Measurements from ENCODE around the gene ATP11C.

ATP11C gene

GRCh38 chrX:139802048-139802447 lies 130.8 kb downstream of the ATP11C start:
- DNase-seq = no peak

DNA sequence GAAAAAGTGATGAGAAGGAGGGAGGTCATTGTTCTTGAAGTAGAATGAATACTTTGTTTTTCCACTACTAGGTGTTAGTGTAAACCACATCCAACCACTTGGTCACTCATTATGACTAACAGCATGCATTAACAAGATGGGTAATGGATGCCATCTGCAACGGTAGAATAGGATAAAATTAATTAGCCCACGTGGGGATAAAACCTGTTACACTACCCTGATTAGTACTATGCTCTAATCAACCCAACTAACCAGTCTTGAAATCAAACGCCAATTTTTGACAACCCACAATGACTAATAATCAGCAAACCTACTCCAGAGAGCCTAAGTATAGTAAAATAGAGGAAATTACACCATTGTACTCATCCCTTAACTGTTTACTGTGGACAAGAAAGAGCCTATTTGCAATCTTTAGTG lies 131.4 kb downstream of the ATP11C start:
- no peak for DNase-seq

DNA sequence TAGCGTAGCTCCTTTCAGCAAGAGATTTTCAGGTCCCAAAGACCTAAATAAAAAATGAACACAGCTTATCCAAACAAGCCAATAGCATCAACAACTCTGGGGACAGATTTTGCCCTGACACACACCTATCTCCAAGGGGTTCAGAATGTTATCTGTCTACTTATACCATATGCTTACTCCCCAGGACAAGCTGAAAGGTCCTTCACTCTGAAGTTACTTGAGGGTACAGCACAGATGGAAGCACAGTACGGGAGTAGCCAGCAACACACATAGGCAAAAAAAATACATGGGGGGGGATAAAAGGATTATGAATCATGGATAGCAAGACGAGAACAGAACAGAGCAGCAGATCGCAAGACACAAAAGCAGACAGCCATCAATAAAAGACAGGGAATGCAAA lies 134.2 kb downstream of the ATP11C start:
- no peak for DNase-seq

DNA sequence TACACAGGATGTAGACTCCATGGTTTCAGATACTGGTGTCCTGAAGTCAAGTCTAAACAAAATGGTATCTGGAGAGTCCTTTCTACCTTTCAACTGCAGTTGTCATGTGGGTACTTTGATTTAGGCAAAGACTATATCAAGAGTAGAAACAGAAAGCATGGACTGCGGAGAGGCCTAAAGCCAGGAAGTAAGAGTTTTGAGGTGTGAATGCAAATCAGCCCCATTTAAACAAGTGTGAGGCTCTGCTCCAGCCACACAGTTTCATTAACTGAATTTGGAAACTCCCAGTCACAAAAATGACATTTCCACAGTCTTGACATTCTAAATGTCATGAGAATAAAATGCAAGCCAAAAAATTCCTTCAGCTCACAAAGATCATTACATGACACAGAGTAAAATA lies 137.7 kb downstream of the ATP11C start:
- DNase-seq = no peak

DNA sequence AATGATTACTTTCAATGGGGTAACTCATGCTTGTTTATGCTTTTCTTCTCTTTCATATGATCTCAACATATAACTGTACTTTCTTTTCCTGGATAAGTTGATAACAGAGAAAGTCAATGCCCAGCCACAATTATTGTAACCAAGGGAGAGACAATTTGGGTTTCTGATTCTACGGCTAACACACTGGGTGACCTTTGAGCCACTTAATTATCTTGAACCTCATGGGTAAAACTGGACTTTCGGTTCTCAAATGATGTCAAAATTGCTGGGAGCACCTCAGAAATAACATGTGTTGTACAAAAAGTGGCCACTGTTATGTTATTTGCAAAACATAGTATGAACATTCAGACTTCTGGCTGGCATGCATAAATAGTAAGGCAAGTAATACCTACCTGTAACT lies 145.3 kb downstream of the ATP11C start:
- no peak for DNase-seq

GRCh38 chrX:139784807-139785206 lies 148.0 kb downstream of the ATP11C start:
- no peak for DNase-seq

- no peak for DNase-seq
Measured at GRCh38 chrX:139783959-139784358, 148.9 kb downstream of the ATP11C start.

DNA sequence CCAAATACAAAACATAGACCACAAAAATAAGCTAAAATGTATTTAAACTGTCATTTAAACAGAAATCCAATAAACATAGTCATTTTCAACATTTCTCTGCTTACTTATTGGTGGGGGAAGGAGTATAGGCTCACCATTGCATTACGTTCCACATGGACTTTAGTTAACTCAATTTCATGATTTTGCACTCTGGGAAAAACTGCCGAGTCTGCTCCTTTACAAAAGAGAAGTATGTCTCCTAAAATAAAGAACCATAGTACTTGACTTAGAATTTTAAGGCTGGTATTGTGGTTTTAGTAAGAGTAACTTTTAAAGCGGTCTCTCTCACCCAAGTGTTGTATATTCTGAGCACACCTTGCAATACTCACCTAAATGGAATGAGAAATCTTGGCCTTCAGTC lies 149.8 kb downstream of the ATP11C start:
- no peak for DNase-seq

DNA sequence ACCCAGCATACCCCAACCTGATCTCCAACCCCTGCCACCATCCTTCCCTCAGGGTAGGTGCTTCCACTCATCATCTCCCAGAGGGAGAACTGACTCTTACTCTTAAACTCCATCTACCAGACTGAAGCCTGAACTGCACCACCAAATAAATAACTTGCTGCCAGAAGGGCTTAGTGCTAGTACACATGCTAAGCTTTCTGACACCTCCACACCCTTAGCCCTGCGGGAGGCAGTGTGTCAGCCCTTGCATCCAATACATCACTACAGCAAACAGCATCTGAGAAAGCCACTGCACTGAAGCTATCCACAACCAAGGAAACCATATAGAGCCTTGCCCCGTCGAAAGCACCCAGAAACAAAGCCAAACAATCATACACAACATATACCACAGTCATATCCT lies 156.3 kb downstream of the ATP11C start:
- DNase-seq = no peak

DNA sequence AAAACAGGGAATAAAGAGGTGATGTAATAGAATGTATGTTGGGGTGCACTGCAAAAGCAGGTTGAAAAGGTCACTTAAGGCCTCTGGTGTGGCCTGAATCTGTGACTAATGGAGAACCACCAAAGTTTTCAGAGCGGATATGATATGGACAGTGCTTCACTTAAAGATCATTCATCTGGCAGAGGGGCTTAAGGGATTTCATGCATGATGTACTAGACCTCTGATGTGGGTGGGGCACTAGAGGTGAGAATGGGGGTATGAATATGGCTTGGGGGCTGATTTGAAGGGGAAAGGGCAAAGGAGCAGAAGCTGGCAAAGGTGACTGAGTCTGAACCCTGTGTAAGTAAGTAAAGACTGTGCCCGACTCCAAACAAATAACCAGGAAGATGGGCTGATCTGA lies 162.5 kb downstream of the ATP11C start:
- DNase-seq = no peak

DNA sequence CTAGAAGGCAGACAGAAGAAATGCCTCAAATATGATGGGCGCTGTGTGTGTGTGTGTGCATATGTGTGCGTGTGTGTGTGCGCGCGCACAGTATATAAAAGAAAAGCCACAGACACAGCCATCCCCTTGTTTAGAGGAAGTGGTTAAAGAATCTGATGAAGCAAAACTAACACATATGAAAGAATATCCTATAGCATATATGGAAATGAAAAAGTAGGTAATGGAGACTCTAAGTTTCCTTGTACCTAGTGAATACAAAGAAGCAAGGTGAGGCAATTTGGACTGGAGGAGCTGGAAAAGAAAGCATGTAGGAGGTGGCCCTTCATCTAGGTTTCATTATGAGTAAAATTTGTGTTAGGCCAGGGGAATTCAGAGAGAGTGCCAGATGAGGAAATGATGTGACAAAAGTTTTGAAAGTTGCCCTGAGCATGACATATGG lies 166.3 kb downstream of the ATP11C start:
- DNase-seq = peak; percentile 39

GRCh38 chrX:139762400-139763183 lies 170.3 kb downstream of the ATP11C start:
- DNase-seq = no peak

DNA sequence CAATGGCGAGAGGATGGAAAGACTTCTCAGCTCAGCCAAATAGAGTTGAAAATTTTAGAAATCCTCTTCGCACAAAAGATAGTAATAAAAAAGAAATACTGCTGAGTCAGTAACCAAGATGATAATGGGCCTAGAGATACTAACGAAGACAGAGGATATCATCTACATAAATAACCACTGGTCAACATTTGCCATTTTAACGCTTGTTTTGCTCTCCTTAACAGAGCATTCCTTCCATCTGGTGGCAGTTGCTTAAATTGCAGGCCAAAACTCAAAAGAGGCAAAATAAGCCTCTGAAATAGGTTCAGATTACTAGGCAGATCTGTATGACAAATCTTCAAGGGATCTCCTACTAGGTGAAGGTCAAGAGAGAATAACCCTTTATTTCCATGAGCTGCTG lies 173.2 kb downstream of the ATP11C start:
- no peak for DNase-seq

DNA sequence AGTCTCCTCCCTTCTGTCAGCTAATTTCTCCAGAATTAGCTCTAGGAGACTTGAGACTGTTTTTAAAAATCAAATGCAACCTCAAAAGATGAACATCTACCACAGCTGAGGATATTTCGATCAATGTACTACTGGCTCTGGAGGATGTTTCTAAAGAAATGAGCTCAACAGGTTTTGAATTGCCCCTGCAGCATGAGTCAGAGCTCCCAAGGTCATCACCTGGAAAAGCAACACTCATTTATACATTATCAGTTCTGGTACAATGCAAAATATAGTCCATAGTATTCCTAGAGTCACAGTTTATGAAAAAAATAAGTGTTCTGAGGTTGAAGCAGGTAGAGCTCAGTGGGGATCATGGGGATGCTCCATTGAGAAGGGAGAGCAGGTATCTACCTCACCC lies 174.0 kb downstream of the ATP11C start:
- DNase-seq = no peak

DNA sequence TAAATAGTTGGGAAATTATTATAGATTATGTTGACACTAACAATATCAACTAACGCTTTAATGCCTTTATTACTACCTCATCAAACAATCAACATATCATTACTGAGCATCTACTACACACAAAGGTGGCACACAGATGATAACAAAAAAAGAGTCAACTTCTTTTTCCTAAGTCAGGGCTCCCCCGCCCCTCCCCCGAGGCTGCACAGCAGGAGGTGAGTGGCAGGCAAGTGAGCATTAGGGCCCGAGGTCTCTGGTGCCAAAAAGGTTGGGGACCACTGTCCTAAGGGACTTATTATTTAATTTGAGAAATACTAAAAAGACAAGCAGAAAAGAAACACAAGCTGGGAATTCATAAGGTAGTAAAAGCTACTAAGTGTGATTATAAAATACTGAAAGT lies 174.6 kb downstream of the ATP11C start:
- DNase-seq = no peak

- DNase-seq = no peak
Measured at GRCh38 chrX:139751053-139751452, 181.8 kb downstream of the ATP11C start.

DNA sequence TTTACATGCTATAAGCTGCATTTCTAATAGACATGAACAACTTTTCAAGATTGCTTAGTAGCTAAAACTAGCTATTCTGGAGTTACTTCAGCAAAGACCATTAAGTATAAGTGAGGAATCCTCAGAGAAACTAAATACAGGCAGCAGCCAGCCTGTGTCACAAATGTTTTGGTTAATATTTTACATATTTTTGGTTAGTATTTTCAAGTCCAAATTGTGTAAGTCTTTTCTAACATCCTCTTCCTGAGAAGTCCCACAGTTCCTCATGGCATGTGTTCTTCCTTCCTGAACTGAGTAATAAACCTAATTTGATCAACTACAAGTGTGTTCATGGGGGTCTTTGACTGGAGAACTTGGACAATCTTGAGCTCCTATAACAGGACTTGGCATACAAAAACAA lies 182.5 kb downstream of the ATP11C start:
- DNase-seq = no peak

GRCh38 chrX:139739138-139739537 lies 193.7 kb downstream of the ATP11C start:
- no peak for DNase-seq

GRCh38 chrX:139738581-139738980 lies 194.3 kb downstream of the ATP11C start:
- DNase-seq = no peak

DNA sequence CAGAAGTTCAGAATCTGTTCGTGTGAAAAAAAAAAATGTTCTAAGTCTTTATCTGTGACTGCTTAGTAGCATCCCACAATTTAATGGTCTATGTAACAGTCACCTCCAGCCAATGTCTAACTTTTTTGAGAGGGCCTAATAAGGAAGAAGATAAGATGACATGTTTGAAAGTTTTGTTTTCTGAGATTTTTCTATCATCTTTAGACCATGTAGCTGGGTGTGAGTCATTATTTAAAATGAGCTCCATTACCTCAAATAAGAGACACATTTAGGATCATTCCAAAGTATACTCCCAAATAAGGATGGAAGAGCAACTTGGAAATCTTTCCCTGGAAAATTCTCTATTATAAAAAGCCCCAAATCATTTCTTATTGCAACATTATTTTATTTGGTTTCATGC lies 196.7 kb downstream of the ATP11C start:
- DNase-seq = no peak

DNA sequence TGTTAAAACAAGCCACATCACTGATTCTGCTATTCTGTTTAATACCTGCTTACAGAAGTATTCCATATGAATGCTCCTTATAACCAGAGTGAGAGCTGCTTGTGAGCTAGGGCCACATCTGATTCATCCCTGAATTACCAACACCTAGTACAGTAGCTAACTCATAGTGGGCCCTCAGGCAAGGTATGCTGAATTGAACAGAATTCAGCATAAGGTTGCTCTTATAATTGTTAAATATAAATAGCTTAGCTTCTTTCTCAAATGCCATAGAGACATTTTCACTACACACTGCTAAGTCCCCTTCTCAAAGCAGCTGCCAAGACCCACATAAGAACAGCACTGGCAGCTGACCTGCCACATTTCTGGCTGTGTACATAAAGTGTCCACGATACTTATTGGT lies 197.9 kb downstream of the ATP11C start:
- DNase-seq = no peak

DNA sequence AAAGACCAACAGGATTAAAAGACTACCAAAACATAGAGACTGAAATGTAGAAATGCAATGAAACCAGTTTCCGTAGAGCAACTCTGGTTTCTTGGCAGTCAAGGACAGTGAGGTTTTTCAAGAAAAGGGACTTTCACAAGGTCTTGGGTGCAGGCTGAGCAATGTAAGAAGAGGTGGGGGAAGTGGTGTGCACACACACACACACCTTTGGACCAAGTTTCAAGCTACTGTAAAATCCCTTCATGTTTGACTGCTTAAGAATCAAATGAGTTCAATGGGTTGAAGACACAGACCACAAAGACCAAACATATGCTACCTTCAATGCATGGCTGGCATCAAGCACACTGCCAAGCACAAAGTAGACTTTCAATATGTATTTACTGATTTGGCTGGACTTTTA lies 207.1 kb downstream of the ATP11C start:
- DNase-seq = no peak

DNA sequence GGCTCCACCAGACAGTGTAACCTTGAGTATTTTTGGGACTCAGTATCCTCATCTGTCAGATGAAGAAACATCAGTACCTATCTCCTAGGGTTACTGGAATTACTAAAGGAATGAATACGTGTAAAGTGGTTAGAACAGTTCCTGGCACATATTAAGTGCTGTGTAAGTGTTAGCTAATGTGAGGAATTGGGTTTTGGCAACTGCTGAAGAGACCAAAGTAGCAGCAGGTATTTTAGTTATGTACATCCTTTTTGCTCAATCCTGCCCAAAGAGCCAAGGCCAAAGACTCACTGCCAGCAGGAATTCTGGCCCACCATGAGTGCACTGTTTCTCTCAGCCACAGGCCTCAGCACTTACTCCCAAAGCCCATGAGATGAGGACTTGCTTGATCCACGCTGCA lies 208.2 kb downstream of the ATP11C start:
- DNase-seq = no peak

DNA sequence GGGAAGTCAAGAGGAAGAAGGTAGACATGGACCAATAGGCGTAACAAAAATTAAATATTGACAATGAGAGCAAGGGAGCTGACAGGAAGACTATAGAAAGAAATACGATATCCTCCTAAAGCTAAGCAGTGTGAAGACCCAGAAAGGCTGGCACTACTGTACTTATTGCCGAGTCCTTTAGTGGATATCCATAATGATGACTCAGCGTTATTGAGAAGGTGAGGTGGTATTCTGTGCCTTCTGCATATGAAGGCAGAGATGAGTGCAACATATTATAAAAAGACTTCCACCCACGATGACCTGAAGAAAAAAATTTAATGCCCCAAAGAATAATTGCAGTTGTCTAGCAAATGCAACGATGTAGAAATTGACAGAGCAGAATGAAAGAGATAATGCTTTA lies 211.9 kb downstream of the ATP11C start:
- DNase-seq = no peak

- no peak for DNase-seq
Measured at GRCh38 chrX:139720136-139720535, 212.7 kb downstream of the ATP11C start.
